Nephron progenitor cell (in vitro differentiated cells): Measurements from ENCODE around the gene RAPGEF2.

ENCODE experiments used
- DNase-seq: peaks from one replicate; pipeline ENCODE4 v3.0.0; 2021
- H3K27ac Mint-ChIP-seq: 2 replicates; pipeline ENCODE4 v1.8.0; 2021; ENCODE audit warnings: mild to moderate bottlenecking, moderate library complexity, mixed read lengths
- H3K27me3 Mint-ChIP-seq: 2 replicates; pipeline ENCODE4 v1.8.0; 2021; ENCODE audit warnings: mild to moderate bottlenecking, low read depth, mixed read lengths; ENCODE audit not compliant: poor library complexity
- H3K36me3 Mint-ChIP-seq: 2 replicates; pipeline ENCODE4 v1.8.0; 2021; ENCODE audit warnings: low read depth, mixed read lengths
- H3K4me1 Mint-ChIP-seq: 2 replicates; pipeline ENCODE4 v1.8.0; 2021; ENCODE audit warnings: mixed read lengths
- H3K4me3 Mint-ChIP-seq: 2 replicates; pipeline ENCODE4 v1.8.0; 2021; ENCODE audit warnings: mild to moderate bottlenecking, moderate library complexity, mixed read lengths
- H3K9me3 Mint-ChIP-seq: 2 replicates; pipeline ENCODE4 v1.8.0; 2021; ENCODE audit warnings: mild to moderate bottlenecking, moderate library complexity, mixed read lengths
- CTCF ChIP-seq: fragments of 200-600 bp; sonication (generic); IDR thresholded peaks from 2 replicates; pipeline ENCODE4 v1.5.0; 2021; ENCODE audit warnings: antibody characterized with exemption

RAPGEF2 gene

DNA sequence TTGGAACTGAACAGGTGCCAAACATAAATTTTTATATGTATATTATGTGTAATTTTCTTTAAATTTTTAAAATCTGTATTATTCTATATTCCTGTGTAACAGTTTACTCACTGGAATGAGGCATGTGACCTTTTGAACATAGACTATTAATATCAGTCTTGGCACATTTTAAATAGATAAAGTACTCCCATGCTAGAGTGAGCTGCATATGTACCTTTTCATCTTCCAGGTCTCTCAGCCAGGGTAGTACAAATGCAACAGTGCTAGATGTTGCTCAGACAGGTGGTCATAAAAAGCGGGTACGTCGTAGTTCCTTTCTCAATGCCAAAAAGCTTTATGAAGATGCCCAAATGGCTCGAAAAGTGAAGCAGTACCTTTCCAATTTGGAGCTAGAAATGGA lies 242.0 kb downstream of the RAPGEF2 start:
- H3K4me3 Mint-ChIP-seq: no peak overlapping the region
- H3K27ac Mint-ChIP-seq: no peak overlapping the region
- no peaks in the 10 kb centered on the region for H3K4me1 Mint-ChIP-seq
- no peak for TF ChIP-seq CTCF
- no peaks in the 10 kb centered on the region for H3K27me3 Mint-ChIP-seq
- H3K36me3 Mint-ChIP-seq: peaks cover 82% of the 10 kb centered on the region
- H3K9me3 Mint-ChIP-seq: no peaks in the 10 kb centered on the region
- no peak for DNase-seq

- peaks cover 79% of the 10 kb centered on the region for H3K36me3 Mint-ChIP-seq
- H3K4me3 Mint-ChIP-seq: no peak overlapping the region
- no peak for DNase-seq
- no peak for TF ChIP-seq CTCF
- H3K27me3 Mint-ChIP-seq: no peaks in the 10 kb centered on the region
- no peak overlapping the region for H3K27ac Mint-ChIP-seq
- H3K9me3 Mint-ChIP-seq: no peaks in the 10 kb centered on the region
- H3K4me1 Mint-ChIP-seq: no peaks in the 10 kb centered on the region
Observed at GRCh38 chr4:159346681-159347080, 243.8 kb downstream of the RAPGEF2 start.

DNA sequence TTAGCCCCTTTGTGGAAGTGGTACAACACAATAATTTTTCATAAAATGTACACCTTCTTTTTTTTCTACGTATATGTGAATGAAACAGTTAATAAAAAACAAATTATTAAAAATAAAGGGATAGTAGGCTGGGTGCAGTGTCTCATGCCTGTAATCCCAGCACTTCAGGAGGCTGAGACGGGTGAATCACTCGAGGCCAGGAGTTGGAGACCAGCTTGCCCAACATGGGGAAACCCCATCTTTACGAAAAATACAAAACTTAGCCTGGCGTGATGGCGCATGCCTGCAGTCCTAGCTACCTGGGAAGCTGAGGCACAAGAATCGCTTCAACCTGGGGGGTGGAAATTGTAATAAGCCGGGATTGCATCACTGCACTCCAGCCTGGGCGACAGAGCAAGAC lies 244.9 kb downstream of the RAPGEF2 start:
- Mint-ChIP-seq H3K27me3 (no peaks in the 10 kb centered on the region), H3K4me3 (no peak overlapping the region), H3K4me1 (peaks cover 4% of the 10 kb centered on the region), H3K36me3 (peaks cover 79% of the 10 kb centered on the region), H3K9me3 (no peaks in the 10 kb centered on the region), H3K27ac (no peak overlapping the region)
- no peak for DNase-seq
- TF ChIP-seq CTCF: no peak

DNA sequence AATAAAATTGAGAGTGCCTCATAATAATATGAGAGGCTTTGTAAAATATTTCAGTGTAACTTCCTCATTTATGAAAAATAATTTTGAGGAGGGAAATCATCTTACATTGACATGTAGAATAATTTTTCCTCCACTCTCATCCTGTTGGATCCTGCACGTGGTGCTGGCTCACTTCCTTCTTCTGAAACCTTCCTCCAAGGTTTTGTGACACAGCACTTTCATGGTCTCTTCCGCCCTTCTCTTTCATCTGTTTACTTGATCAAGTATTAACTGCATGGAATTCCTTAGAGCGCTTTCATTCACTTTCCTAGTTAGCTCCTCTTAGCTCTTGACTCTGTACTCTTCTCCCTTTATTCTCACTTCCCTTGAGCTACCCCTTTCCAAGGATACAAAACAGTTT lies 246.5 kb downstream of the RAPGEF2 start:
- H3K4me1 Mint-ChIP-seq: peaks cover 19% of the 10 kb centered on the region
- no peak for DNase-seq
- H3K27me3 Mint-ChIP-seq: no peaks in the 10 kb centered on the region
- no peaks in the 10 kb centered on the region for H3K9me3 Mint-ChIP-seq
- no peak overlapping the region for H3K27ac Mint-ChIP-seq
- H3K36me3 Mint-ChIP-seq: peaks cover 79% of the 10 kb centered on the region
- no peak overlapping the region for H3K4me3 Mint-ChIP-seq
- TF ChIP-seq CTCF: no peak

- DNase-seq: no peak
- TF ChIP-seq CTCF: no peak
- no peak overlapping the region for H3K27ac Mint-ChIP-seq
- no peaks in the 10 kb centered on the region for H3K27me3 Mint-ChIP-seq
- peaks cover 83% of the 10 kb centered on the region for H3K36me3 Mint-ChIP-seq
- H3K4me1 Mint-ChIP-seq: peaks cover 21% of the 10 kb centered on the region
- no peaks in the 10 kb centered on the region for H3K9me3 Mint-ChIP-seq
- no peak overlapping the region for H3K4me3 Mint-ChIP-seq
Observed at GRCh38 chr4:159352609-159353008, 249.7 kb downstream of the RAPGEF2 start.

DNA sequence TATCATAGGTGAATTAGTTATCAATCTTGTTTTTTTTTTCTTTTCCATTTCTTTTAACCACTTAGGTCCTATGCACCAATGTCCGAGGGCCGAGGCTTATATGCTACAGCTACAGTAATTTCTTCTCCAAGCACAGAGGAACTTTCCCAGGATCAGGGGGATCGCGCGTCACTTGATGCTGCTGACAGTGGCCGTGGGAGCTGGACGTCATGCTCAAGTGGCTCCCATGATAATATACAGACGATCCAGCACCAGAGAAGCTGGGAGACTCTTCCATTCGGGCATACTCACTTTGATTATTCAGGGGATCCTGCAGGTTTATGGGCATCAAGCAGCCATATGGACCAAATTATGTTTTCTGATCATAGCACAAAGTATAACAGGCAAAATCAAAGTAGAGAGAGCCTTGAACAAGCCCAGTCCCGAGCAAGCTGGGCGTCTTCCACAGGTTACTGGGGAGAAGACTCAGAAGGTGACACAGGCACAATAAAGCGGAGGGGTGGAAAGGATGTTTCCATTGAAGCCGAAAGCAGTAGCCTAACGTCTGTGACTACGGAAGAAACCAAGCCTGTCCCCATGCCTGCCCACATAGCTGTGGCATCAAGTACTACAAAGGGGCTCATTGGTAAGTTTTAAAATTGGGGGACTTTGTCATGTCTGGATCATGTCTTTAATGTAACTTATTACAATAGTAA lies 250.7 kb downstream of the RAPGEF2 start:
- H3K4me1 Mint-ChIP-seq: peaks cover 21% of the 10 kb centered on the region
- no peaks in the 10 kb centered on the region for H3K27me3 Mint-ChIP-seq
- no peak for TF ChIP-seq CTCF
- H3K27ac Mint-ChIP-seq: peak overlapping the region; percentile 92
- no peaks in the 10 kb centered on the region for H3K9me3 Mint-ChIP-seq
- H3K4me3 Mint-ChIP-seq: no peak overlapping the region
- peak; percentile 21 for DNase-seq
- H3K36me3 Mint-ChIP-seq: peaks cover 80% of the 10 kb centered on the region
